Caco-2 (cell line): ENCODE data around the gene IQGAP3. TPM values are rescaled to one million over a fixed set of nuclear protein-coding genes. Genes with fewer than 3 reads are reported as not detected.

Source experiments
- BruUV-seq: library from RNA; stranded (reverse); fragments of 400-500 nt; replicated peaks from 2 replicates; lab custom pipeline; 2021; lab: Mats Ljungman, UMichigan
- CTCF ChIA-PET: fragments of 300-600 bp; sonication (Branson Sonifier 250); formaldehyde crosslinking; loops from one replicate; lab custom pipeline; 2022; ENCODE audit warnings: antibody characterized with exemption; lab: Charles Lee
- POLR2A ChIA-PET: fragments of 300-600 bp; sonication (Branson Sonifier 250); formaldehyde crosslinking; loops from one replicate; lab custom pipeline; 2022; ENCODE audit warnings: antibody characterized with exemption; lab: Charles Lee
- DNase-seq, 2 experiments: peaks; one replicate each; pipeline versions ENCODE4 v3.0.0 to v3.0.0-alpha.2; 2020 to 2022
- H3K27me3 ChIP-seq: replicated peaks from 2 replicates; pipeline ENCODE4 v1.6.0; 2011; ENCODE audit warnings: low read length; ENCODE audit not compliant: control insufficient read depth, insufficient read depth
- H3K36me3 ChIP-seq: 2 replicates; pipeline ENCODE4 v1.5.1; 2011; ENCODE audit warnings: low read length; ENCODE audit not compliant: control insufficient read depth, insufficient read depth
- H3K4me1 ChIP-seq: fragments of 250-450 bp; sonication (Bioruptor Pico); 2 replicates; pipeline ENCODE4 v1.5.1; 2020; ENCODE audit warnings: mild to moderate bottlenecking
- H3K4me3 ChIP-seq: 2 replicates; pipeline ENCODE4 v1.5.1; 2011; ENCODE audit warnings: low read depth, mild to moderate bottlenecking, control low read depth, low read length
- H3K9me3 ChIP-seq: fragments of 250-450 bp; sonication (Bioruptor Pico); 2 replicates; pipeline ENCODE4 v1.5.1; 2020; ENCODE audit warnings: mild to moderate bottlenecking, moderate library complexity
- H3K27ac Mint-ChIP-seq: one replicate; pipeline ENCODE4 v1.8.0; 2022; ENCODE audit warnings: mixed read lengths; ENCODE audit not compliant: unreplicated experiment
- H3K27me3 Mint-ChIP-seq: one replicate; pipeline ENCODE4 v1.8.0; 2022; ENCODE audit warnings: mixed read lengths; ENCODE audit not compliant: insufficient read depth, unreplicated experiment
- H3K36me3 Mint-ChIP-seq: one replicate; pipeline ENCODE4 v1.8.0; 2022; ENCODE audit warnings: mild to moderate bottlenecking, mixed read lengths; ENCODE audit not compliant: insufficient read depth, unreplicated experiment
- H3K4me1 Mint-ChIP-seq: one replicate; pipeline ENCODE4 v1.8.0; 2022; ENCODE audit warnings: low read depth, mixed read lengths; ENCODE audit not compliant: unreplicated experiment
- H3K4me3 Mint-ChIP-seq: one replicate; pipeline ENCODE4 v1.8.0; 2022; ENCODE audit warnings: mild to moderate bottlenecking, moderate library complexity, mixed read lengths; ENCODE audit not compliant: unreplicated experiment
- H3K9me3 Mint-ChIP-seq: one replicate; pipeline ENCODE4 v1.8.0; 2022; ENCODE audit warnings: mixed read lengths; ENCODE audit not compliant: unreplicated experiment
- intact Hi-C: fragments of 100-400 bp; cut with micrococcal nuclease; formaldehyde crosslinking; loops from one replicate; pipeline ENCODE4 v1.10.0; 2022; ENCODE audit not compliant: unreplicated experiment
- total RNA-seq: library from RNA; stranded (reverse); gene quantifications from 2 replicates; pipeline ENCODE4 v1.2.3, GENCODE V29; 2022
- TF ChIP-seq, protein P1 (sequence below), 2 experiments: fragments of 200-600 bp in 1 of 2; IDR thresholded peaks; 1 replicate in 1 of 2; 2 replicates in 1 of 2; pipeline versions ENCODE4 v1.5.1 to v1.8.0; 2011 to 2022; ENCODE audit warnings: antibody characterized with exemption in 1 of 2, control low read depth in 1 of 2, inconsistent platforms in 1 of 2, low read depth in 1 of 2, low read length in 1 of 2, mild to moderate bottlenecking in 1 of 2, moderate library complexity in 1 of 2; ENCODE audit not compliant: insufficient read depth in 1 of 2, severe bottlenecking in 1 of 2, unreplicated experiment in 1 of 2

Gene IQGAP3
- total RNA-seq, 1 experiment from 2014 or later, result 37.6 TPM

DNA sequence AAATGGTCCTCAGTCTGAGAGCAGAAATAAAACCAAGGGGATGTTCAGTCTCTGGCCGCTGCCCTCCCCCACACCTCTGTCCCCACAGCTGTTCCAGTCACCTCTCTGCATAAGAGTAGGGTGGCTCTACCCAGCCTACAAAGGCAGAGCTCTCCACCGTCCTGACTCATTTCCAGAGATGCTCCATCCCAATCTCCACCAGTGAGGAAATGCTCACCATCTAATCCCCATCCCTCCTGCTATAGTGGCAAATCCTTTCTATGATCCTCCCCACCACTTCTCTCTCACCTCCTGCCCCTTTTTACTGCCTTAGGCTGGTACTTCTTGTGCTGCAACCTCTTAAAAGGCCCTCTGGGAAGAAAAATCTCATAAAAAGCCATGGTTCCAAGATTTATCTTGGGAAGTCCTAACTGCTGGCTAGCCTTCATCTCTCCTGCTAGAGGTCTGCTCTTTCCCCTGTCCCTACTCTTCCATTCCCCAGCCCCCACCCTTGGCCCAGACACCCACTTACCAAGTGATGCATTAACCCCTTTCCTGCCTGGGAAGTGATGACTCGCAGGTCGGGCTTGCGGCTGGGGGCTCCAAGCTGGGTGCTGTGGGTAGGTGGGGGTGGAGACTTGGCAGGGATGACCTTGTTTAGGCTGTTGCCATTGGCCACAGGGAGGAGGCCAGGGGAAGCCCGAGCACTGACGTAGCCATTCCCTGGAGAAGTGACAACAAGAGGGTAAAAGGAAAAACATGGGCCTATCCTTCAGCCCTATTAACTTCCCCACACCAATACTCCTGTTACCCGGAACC is 95.7 kb downstream of the IQGAP3 start:
- no peaks in the 10 kb centered on the region for H3K9me3 ChIP-seq
- peaks cover 35% of the 10 kb centered on the region for H3K36me3 Mint-ChIP-seq
- H3K4me3 Mint-ChIP-seq, result no peak overlapping the region
- no peak for DNase-seq
- no peaks in the 10 kb centered on the region for H3K27me3 ChIP-seq
- no peaks in the 10 kb centered on the region for H3K4me1 Mint-ChIP-seq
- BruUV-seq, result no TSS peak
- H3K27me3 Mint-ChIP-seq, result no peaks in the 10 kb centered on the region
- ChIA-PET CTCF (no interaction called here), POLR2A (no interaction called here)
- H3K4me1 ChIP-seq, result peaks cover 6% of the 10 kb centered on the region
- no peaks in the 10 kb centered on the region for H3K9me3 Mint-ChIP-seq
- TF ChIP-seq, protein P1, sequence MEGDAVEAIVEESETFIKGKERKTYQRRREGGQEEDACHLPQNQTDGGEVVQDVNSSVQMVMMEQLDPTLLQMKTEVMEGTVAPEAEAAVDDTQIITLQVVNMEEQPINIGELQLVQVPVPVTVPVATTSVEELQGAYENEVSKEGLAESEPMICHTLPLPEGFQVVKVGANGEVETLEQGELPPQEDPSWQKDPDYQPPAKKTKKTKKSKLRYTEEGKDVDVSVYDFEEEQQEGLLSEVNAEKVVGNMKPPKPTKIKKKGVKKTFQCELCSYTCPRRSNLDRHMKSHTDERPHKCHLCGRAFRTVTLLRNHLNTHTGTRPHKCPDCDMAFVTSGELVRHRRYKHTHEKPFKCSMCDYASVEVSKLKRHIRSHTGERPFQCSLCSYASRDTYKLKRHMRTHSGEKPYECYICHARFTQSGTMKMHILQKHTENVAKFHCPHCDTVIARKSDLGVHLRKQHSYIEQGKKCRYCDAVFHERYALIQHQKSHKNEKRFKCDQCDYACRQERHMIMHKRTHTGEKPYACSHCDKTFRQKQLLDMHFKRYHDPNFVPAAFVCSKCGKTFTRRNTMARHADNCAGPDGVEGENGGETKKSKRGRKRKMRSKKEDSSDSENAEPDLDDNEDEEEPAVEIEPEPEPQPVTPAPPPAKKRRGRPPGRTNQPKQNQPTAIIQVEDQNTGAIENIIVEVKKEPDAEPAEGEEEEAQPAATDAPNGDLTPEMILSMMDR (IDR thresholded peaks at IDR 0.05; ENCODE audit: insufficient read depth in 1 of 2, low read depth in 1 of 2, low read length in 1 of 2, severe bottlenecking in 1 of 2, unreplicated experiment in 1 of 2), result no peak
- H3K4me3 ChIP-seq, result no peak overlapping the region
- no peak overlapping the region for H3K27ac Mint-ChIP-seq
- intact Hi-C loops, result no loop called here
- H3K36me3 ChIP-seq, result peaks cover 4% of the 10 kb centered on the region

DNA sequence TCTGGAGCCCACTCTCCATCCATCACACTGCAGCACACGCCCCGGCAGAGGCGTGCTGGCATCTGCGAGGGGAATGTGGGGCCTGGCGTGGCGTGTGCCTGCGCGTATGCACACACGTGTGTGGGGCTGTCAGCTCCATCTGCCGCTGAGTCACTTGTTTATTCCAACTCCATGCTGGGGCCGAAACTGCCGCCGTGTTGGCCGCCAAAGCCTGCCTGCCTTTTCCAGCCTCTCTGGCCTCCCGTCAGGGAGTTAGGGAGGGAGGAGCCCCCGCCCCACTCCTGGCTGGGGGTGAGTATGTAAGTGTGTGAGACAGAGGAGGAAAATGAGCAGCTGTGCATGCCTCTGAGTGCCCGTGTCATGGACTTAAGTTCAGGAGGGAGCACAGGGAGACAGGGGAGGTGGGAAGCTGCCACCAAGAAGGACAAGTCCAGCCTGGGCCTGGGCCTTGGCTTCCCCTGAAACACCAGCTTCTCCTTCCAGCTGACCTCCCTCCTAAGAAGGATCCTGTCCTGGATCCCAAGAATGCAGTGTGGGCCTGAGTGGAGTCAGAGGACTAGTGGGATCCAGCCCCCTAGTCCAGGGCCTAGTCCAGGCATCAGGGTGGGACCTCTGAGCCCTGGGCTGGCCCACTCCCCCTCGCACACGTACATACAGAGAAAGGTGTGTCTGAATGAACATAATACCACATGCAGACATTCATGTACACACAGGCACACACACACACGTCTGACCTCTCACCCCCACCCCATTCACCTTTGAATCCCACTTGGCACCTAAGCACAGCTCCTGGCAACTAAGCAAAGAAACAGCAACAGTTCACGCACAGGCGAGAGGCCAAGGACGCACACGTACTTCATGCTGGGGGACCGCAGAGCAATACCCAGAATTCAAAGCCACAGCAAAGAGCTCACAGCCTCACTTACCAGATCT is 96.5 kb downstream of the IQGAP3 start:
- intact Hi-C loops, result no loop called here
- Mint-ChIP-seq H3K36me3 (peaks cover 41% of the 10 kb centered on the region), H3K27me3 (no peaks in the 10 kb centered on the region), H3K9me3 (no peaks in the 10 kb centered on the region), H3K4me1 (no peaks in the 10 kb centered on the region), H3K27ac (no peak overlapping the region), H3K4me3 (no peak overlapping the region)
- Histone ChIP-seq H3K4me3 (no peak overlapping the region), H3K9me3 (no peaks in the 10 kb centered on the region), H3K36me3 (peaks cover 6% of the 10 kb centered on the region), H3K27me3 (no peaks in the 10 kb centered on the region), H3K4me1 (peaks cover 8% of the 10 kb centered on the region)
- TF ChIP-seq, protein P1 (IDR thresholded peaks at IDR 0.05; ENCODE audit: insufficient read depth in 1 of 2, low read depth in 1 of 2, low read length in 1 of 2, severe bottlenecking in 1 of 2, unreplicated experiment in 1 of 2), result no peak
- ChIA-PET CTCF (no interaction called here), POLR2A (interaction anchor here (0.5 kb wide), 1 partner anchor 187 kb away, joined by 10 read pairs; no protein-coding TSS in a partner anchor)
- no peak for DNase-seq
- BruUV-seq, result no TSS peak

Other genes with a start within 250 kb of the IQGAP3 start
- gene CCT3, start 234.3 kb downstream of the IQGAP3 start, total RNA-seq, result 340 and 380 TPM in 2 replicates
- 2.8 and 3.9 TPM in 2 replicates for gene TSACC, start 234.0 kb downstream of the IQGAP3 start, total RNA-seq
- gene RHBG, start 203.4 kb downstream of the IQGAP3 start, total RNA-seq, result 4.6 and 6.5 TPM in 2 replicates
- gene MEF2D, start 71.8 kb downstream of the IQGAP3 start, total RNA-seq, result 18.6 and 21.4 TPM in 2 replicates
- gene TTC24, start 7.2 kb upstream of the IQGAP3 start, total RNA-seq, result not detected in 2 replicates
- gene NAXE, start 19.2 kb upstream of the IQGAP3 start, total RNA-seq, result 99.8 and 105 TPM in 2 replicates
- 52.5 and 53.5 TPM in 2 replicates for gene GPATCH4, start 28.9 kb upstream of the IQGAP3 start, total RNA-seq
- gene HAPLN2, start 46.9 kb upstream of the IQGAP3 start, total RNA-seq, result not detected in 2 replicates
- gene BCAN, start 69.6 kb upstream of the IQGAP3 start, total RNA-seq, result not detected in 2 replicates
- gene NES, start 104.8 kb upstream of the IQGAP3 start, total RNA-seq, result 18.0 and 22.7 TPM in 2 replicates
- 27.1 and 30.6 TPM in 2 replicates for gene CRABP2, start 133.0 kb upstream of the IQGAP3 start, total RNA-seq
- gene METTL25B, start 155.9 kb upstream of the IQGAP3 start, total RNA-seq, result 26.6 and 27.6 TPM in 2 replicates
- gene ISG20L2, start 156.2 kb upstream of the IQGAP3 start, total RNA-seq, result 42.3 and 44.1 TPM in 2 replicates
- 52.6 and 54.2 TPM in 2 replicates for gene MRPL24, start 168.5 kb upstream of the IQGAP3 start, total RNA-seq
- gene HDGF, start 179.1 kb upstream of the IQGAP3 start, total RNA-seq, result 414 and 431 TPM in 2 replicates
- 94.4 and 101 TPM in 2 replicates for gene PRCC, start 195.0 kb upstream of the IQGAP3 start, total RNA-seq
- gene SH2D2A, start 244.3 kb upstream of the IQGAP3 start, total RNA-seq, result 5.5 and 6.5 TPM in 2 replicates